ENCODE results near the gene ZNF48. TPM values are rescaled to one million over a fixed set of nuclear protein-coding genes. Genes with fewer than 3 reads are reported as not detected.

Gene ZNF48
- polyA plus RNA-seq (3.7 to 4.3 TPM (median 3.7 TPM) in 3 replicates), polyA minus RNA-seq (3.8 to 6.8 TPM (median 4.4 TPM) in 3 replicates)
- polyA plus RNA-seq (2011; ENCODE audit: low read depth): 6.7 TPM
- 2.3 and 4.2 TPM in 2 replicates for polyA plus RNA-seq (2011; cell fraction: cytosol; rRNA removed)
- polyA plus RNA-seq (2011; cell fraction: nucleus; rRNA removed): 4.0 and 4.5 TPM in 2 replicates
- 3.7 and 4.9 TPM in 2 replicates for polyA plus RNA-seq (2012; ENCODE audit: low replicate concordance)
- 5.0 TPM for polyA minus RNA-seq (2011; cell fraction: cytosol; rRNA and poly(A)+ RNA removed)
- polyA minus RNA-seq (2011; cell fraction: nucleus; rRNA and poly(A)+ RNA removed): 2.9 and 3.1 TPM in 2 replicates

- Histone ChIP-seq H3K4me3 (ENCODE audit: control insufficient read depth in 2 of 3, extremely low read depth in 1 of 3, insufficient read depth in 2 of 3, low read depth in 1 of 3, low read length in 3 of 3) (peak within 1 kb of the TSS; percentile 74 to 84 (median 78)), H3K36me3 (ENCODE audit: control insufficient read depth in 2 of 2, extremely low read depth in 1 of 2, insufficient read depth in 2 of 2, low read length in 2 of 2) (peaks cover 0 to 3% of the 10 kb centered on the region in 2 experiments), H4K20me1 (ENCODE audit: control insufficient read depth, extremely low read depth, insufficient read depth, low read length) (no peaks in the 10 kb centered on the region), H3K27ac (ENCODE audit: control insufficient read depth, insufficient read depth, low read length) (peak within 1 kb of the TSS; percentile 17), H3K27me3 (ENCODE audit: control insufficient read depth, extremely low read depth, insufficient read depth, low read length) (no peaks in the 10 kb centered on the region), H3K4me2 (ENCODE audit: control insufficient read depth, extremely low read depth, insufficient read depth, low read depth, low read length) (peak within 1 kb of the TSS; percentile 84), H3K9me1 (ENCODE audit: control insufficient read depth, extremely low read depth, insufficient read depth, low read length) (no peaks in the 10 kb centered on the region), H3K79me2 (ENCODE audit: control insufficient read depth, insufficient read depth, low read length) (peaks cover 4% of the 10 kb centered on the region), H3K9ac (ENCODE audit: control insufficient read depth, extremely low read depth, insufficient read depth, low read length) (peak within 1 kb of the TSS; percentile 67), H3K9me3 (ENCODE audit: control insufficient read depth, low read depth, low read length) (no peaks in the 10 kb centered on the region), H2AFZ (ENCODE audit: control insufficient read depth, low read length) (peak within 1 kb of the TSS; percentile 71), H3K4me1 (ENCODE audit: control insufficient read depth, extremely low read depth, insufficient read depth, low read length) (peaks cover 12% of the 10 kb centered on the region)
- DNase-seq (ENCODE audit: low read depth, low spot score) (no peak), FAIRE-seq (no peak)
- TF ChIP-seq EZH2 (IDR thresholded peaks at IDR 0.05; ENCODE audit: low read length) (no peak), CTCF (optimal IDR thresholded peaks at IDR 0.05 in 1 of 3, IDR thresholded peaks at IDR 0.05 in 1 of 3, conservative IDR thresholded peaks at IDR 0.05 in 1 of 3; ENCODE audit: extremely low read depth in 1 of 3, insufficient read depth in 2 of 3, low read length in 3 of 3) (peak in 2 of 3 experiments; percentile 19 to 62)
- dilution Hi-C loops (cut with MboI; ENCODE audit: extremely low pct_ligation_motif_present, low sequenced_read_pairs): no loop called here
Measured at GRCh38 chr16:30395155-30395991, at the start of gene ZNF48. ZNF48 (plus strand) TSS chr16:30395420; CDS start chr16:30395795, 375 bp downstream.

GRCh38 chr16:30346286-30346685 lies 48.9 kb upstream of the ZNF48 start:
- H2AFZ ChIP-seq (ENCODE audit: control insufficient read depth, low read length): no peak overlapping the region
- H3K79me2 ChIP-seq (ENCODE audit: control insufficient read depth, insufficient read depth, low read length): peaks cover under 1% of the 10 kb centered on the region
- peaks cover 8 to 14% of the 10 kb centered on the region in 2 experiments for H3K36me3 ChIP-seq (ENCODE audit: control insufficient read depth in 2 of 2, extremely low read depth in 1 of 2, insufficient read depth in 2 of 2, low read length in 2 of 2)
- TF ChIP-seq EZH2 (IDR thresholded peaks at IDR 0.05; ENCODE audit: low read length) (no peak), CTCF (optimal IDR thresholded peaks at IDR 0.05 in 1 of 3, IDR thresholded peaks at IDR 0.05 in 1 of 3, conservative IDR thresholded peaks at IDR 0.05 in 1 of 3; ENCODE audit: extremely low read depth in 1 of 3, insufficient read depth in 2 of 3, low read length in 3 of 3) (no peak)
- no peaks in the 10 kb centered on the region for H4K20me1 ChIP-seq (ENCODE audit: control insufficient read depth, extremely low read depth, insufficient read depth, low read length)
- H3K4me3 ChIP-seq (ENCODE audit: control insufficient read depth in 2 of 3, extremely low read depth in 1 of 3, insufficient read depth in 2 of 3, low read depth in 1 of 3, low read length in 3 of 3): no peak overlapping the region
- no peaks in the 10 kb centered on the region for H3K9me1 ChIP-seq (ENCODE audit: control insufficient read depth, extremely low read depth, insufficient read depth, low read length)
- no peak overlapping the region for H3K9ac ChIP-seq (ENCODE audit: control insufficient read depth, extremely low read depth, insufficient read depth, low read length)
- no peak overlapping the region for H3K4me2 ChIP-seq (ENCODE audit: control insufficient read depth, extremely low read depth, insufficient read depth, low read depth, low read length)
- dilution Hi-C loops (cut with MboI; ENCODE audit: extremely low pct_ligation_motif_present, low sequenced_read_pairs): no loop called here
- H3K27ac ChIP-seq (ENCODE audit: control insufficient read depth, insufficient read depth, low read length): no peak overlapping the region
- no peaks in the 10 kb centered on the region for H3K9me3 ChIP-seq (ENCODE audit: control insufficient read depth, low read depth, low read length)
- no peaks in the 10 kb centered on the region for H3K4me1 ChIP-seq (ENCODE audit: control insufficient read depth, extremely low read depth, insufficient read depth, low read length)
- DNase-seq (ENCODE audit: low read depth, low spot score) (no peak), FAIRE-seq (no peak)
- H3K27me3 ChIP-seq (ENCODE audit: control insufficient read depth, extremely low read depth, insufficient read depth, low read length): no peaks in the 10 kb centered on the region
